Regular cardiac myocyte (primary cell): ENCODE data around the gene KIF6. TPM values are rescaled to one million over a fixed set of nuclear protein-coding genes. Genes with fewer than 3 reads are reported as not detected.

ENCODE experiments used
- total RNA-seq: library from RNA; depleted of rRNA; stranded (reverse); fragments of >200 nt; gene quantifications from 2 replicates; pipeline ENCODE4 v1.2.3, GENCODE V29; 2014

Gene KIF6, protein sequence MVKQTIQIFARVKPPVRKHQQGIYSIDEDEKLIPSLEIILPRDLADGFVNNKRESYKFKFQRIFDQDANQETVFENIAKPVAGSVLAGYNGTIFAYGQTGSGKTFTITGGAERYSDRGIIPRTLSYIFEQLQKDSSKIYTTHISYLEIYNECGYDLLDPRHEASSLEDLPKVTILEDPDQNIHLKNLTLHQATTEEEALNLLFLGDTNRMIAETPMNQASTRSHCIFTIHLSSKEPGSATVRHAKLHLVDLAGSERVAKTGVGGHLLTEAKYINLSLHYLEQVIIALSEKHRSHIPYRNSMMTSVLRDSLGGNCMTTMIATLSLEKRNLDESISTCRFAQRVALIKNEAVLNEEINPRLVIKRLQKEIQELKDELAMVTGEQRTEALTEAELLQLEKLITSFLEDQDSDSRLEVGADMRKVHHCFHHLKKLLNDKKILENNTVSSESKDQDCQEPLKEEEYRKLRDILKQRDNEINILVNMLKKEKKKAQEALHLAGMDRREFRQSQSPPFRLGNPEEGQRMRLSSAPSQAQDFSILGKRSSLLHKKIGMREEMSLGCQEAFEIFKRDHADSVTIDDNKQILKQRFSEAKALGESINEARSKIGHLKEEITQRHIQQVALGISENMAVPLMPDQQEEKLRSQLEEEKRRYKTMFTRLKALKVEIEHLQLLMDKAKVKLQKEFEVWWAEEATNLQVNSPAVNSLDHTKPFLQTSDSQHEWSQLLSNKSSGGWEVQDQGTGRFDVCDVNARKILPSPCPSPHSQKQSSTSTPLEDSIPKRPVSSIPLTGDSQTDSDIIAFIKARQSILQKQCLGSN
- total RNA-seq = under 0.01 and 0.28 TPM in 2 replicates

DNA sequence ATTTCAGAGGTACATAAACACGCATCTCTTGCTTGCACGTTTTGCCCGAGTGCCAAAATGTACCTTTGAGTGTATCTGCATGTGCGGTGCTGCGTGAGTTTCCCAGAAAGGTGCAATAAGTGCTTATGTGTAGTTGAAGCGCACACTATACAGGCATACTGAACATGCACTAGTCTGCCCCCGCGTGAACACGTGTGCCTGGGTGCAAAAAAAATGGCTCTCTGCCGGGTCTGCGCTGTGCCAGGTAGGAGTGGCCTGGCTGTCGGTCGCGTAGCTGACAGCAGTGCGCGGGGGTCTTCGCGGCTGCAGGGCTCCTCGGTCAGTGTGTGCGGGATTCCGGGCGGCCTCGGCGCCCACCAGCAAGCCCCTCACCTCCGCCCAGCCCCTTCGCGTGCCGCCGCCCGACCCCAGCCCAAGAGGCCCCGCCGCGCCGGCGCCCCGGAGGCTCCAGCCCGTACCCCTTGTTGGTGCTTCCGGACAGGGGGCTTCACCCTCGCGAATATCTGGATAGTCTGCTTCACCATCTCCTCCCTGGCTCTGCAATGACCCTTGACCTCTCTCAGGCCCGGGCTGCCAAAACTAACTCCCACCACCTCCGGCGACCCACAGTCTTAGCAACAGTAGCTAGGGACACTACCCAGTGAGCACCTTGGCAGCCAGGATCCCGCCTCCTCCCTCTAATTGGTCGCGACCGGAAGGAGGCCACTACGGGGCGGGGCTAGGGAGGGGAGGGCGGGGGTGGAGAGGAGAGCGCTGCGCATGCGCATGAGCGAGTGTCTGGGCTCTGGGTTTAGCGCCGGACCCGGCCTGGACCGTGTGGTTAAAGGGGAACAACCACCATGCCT lies at the start of gene KIF6:
Gene KIF6 (minus strand): TSS at position 622 of the 845 bp plus-strand sequence. CDS start 98 bp downstream, at position 524.

DNA sequence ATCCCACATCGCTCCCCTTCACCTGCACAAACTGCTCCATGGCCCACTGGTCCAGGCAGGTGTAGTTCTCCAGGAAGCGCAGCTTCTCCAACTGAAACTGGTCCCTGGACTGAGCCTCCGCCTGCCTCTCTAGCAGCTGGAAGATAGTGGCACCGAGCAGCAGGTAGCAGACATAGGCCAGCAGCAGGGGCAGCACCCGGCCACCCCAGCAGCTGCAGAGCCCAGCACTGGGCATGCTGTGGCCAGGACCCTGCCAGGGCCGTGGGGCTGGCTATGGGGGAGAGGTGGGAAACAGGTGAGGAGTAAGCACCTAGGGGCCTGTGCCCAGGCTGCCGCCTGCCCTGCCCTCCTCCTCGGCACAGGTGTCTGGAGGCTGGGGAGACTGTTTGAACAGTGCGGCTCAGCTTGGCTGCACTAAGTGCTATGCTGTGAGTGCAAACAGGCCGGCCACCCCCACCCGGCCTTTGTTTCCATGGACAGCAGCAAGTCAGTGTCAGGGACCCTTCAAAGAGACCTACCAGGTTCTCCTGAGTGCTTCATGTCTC lies 402.8 kb downstream of the KIF6 start, which contains the start of gene KCNK16:
Gene KCNK16 (minus strand): TSS at position 397 of the 545 bp plus-strand sequence. CDS start 162 bp downstream, at position 235.

DNA sequence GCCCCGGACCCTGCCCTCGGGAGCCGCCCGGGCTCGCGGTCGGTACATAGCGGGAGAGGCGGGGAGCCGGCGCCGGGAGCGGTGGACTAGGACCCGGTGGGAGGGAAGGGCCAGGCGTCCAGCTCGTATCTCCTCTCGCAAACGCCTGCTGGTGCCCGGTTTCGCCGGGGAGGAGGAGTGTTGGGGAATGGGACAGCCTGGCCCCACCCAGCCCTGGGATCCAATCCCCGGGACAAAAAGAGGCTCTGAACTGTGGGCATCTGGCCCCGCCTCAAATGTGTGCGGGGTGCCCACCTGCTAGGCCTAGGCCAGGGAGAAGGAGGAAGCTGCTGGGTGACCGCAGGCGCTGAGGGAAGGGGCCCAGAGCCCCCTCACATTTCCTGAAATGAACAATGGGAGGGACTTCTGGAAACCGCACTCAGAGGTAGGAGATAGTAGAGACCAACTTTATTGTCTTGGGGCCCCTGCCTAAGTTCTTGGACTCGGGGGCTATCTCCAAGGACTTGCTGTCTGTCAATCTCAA lies 410.9 kb downstream of the KIF6 start, which contains the start of gene KCNK17:
Gene KCNK17 (minus strand): TSS at position 147 of the 523 bp plus-strand sequence. CDS start 99 bp downstream, at position 48.

Other genes with a start within 250 kb of the KIF6 start
- gene DAAM2, start 67.0 kb upstream of the KIF6 start, total RNA-seq = 36.9 and 37.4 TPM in 2 replicates
- 21.7 and 28.2 TPM in 2 replicates for gene MOCS1, start 209.1 kb upstream of the KIF6 start, total RNA-seq